Naive thymus-derived CD8-positive, alpha-beta T cell (primary cell): ENCODE data around the gene ELL2. TPM values are rescaled to one million over a fixed set of nuclear protein-coding genes. Genes with fewer than 3 reads are reported as not detected.

Experiments used
- ATAC-seq, 2 donors: fragments of 150-1000 bp; cut with Tn5 transposase in 1 of 2; sonication (Bioruptor Pico), chemical (Tn5 transposase) in 1 of 2; 1 replicate in 1 of 2; 2 replicates in 1 of 2; pipeline ENCODE4 v1.10.0; 2021; ENCODE audit warnings: mild to moderate bottlenecking in 2 of 2, moderate library complexity in 2 of 2
- POLR2A ChIA-PET: fragments of 350-600 bp; sonication (Branson Sonifier 250); formaldehyde crosslinking; loops from one replicate; lab custom pipeline; 2021; ENCODE audit warnings: antibody characterized with exemption; lab: Charles Lee
- DNase-seq, 10 donors: peaks; one replicate each; pipeline versions ENCODE4 v3.0.0 to v3.0.0-alpha.2; 2020 to 2022
- H3K27ac Mint-ChIP-seq, 10 donors: one replicate each; pipeline ENCODE4 v1.8.0; 2020 to 2022; ENCODE audit warnings: mild to moderate bottlenecking in 10 of 10, mixed read lengths in 10 of 10, moderate library complexity in 4 of 10, inconsistent platforms in 1 of 10
- H3K27me3 Mint-ChIP-seq, 5 donors: one replicate each; pipeline ENCODE4 v1.8.0; 2021 to 2022; ENCODE audit warnings: mixed read lengths in 5 of 5
- H3K36me3 Mint-ChIP-seq, 3 donors: one replicate each; pipeline ENCODE4 v1.8.0; 2020 to 2022; ENCODE audit warnings: mixed read lengths in 3 of 3, mild to moderate bottlenecking in 2 of 3, inconsistent platforms in 1 of 3
- H3K4me1 Mint-ChIP-seq, 4 donors: one replicate each; pipeline ENCODE4 v1.8.0; 2021 to 2022; ENCODE audit warnings: mixed read lengths in 4 of 4
- H3K4me3 Mint-ChIP-seq, 10 donors: one replicate each; pipeline ENCODE4 v1.8.0; 2020 to 2022; ENCODE audit warnings: mild to moderate bottlenecking in 10 of 10, mixed read lengths in 10 of 10, moderate library complexity in 6 of 10, inconsistent platforms in 1 of 10
- H3K9me3 Mint-ChIP-seq, 9 donors: one replicate each; pipeline ENCODE4 v1.8.0; 2020 to 2022; ENCODE audit warnings: mixed read lengths in 9 of 9, mild to moderate bottlenecking in 3 of 9, inconsistent platforms in 1 of 9, moderate library complexity in 1 of 9
- polyA plus RNA-seq, 3 donors: library from polyadenylated mRNA; unstranded; fragments of 300-500 nt; fragmentation: Illumina TruSeq; gene quantifications; one replicate each; pipeline ENCODE4 v1.2.3, GENCODE V29; 2021
- total RNA-seq, 8 experiments: library from RNA in 2 of 8; stranded (reverse) in 2 of 8; gene quantifications; one replicate each; pipeline ENCODE4 v1.2.3 and lab custom pipeline; 2021 to 2026

The ELL2 gene
- total and polyA plus RNA-seq, 5 experiments from 2014 or later, result 1.8 to 13.8 (median 3.1) TPM

DNA sequence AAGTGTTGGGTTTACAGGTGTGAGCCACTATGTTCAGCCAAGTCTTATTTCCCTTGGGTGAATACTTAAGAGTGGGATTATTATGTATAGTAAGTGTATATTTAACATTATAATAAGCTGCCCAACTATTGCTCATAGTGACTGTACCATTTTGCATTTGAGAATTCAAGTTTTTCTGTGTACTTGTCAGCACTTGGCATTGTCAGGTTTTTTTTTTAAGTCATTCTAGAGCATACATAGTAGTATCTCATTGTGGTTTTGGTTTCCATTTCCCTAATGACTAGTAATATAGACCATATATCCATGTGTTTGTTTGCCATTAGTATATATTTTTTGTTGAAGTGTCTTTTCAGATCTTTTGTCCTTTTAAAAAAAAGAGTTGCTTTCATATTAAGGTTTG, 10.5 kb upstream of the ELL2 start:
- peaks cover 0 to 6% (median 0%) of the 10 kb centered on the region in 4 donors for H3K4me1 Mint-ChIP-seq
- H3K36me3 Mint-ChIP-seq, result peaks cover 0 to 4% (median 3%) of the 10 kb centered on the region in 3 donors
- DNase-seq, result no peak
- ATAC-seq, result no peak
- H3K27me3 Mint-ChIP-seq, result peaks cover under 1 to 3% (median 2%) of the 10 kb centered on the region in 5 donors
- peaks cover 0 to 6% (median 0%) of the 10 kb centered on the region in 9 donors for H3K9me3 Mint-ChIP-seq
- no peak overlapping the region for H3K27ac Mint-ChIP-seq
- H3K4me3 Mint-ChIP-seq, result no peak overlapping the region
- POLR2A ChIA-PET, result no interaction called here

DNA sequence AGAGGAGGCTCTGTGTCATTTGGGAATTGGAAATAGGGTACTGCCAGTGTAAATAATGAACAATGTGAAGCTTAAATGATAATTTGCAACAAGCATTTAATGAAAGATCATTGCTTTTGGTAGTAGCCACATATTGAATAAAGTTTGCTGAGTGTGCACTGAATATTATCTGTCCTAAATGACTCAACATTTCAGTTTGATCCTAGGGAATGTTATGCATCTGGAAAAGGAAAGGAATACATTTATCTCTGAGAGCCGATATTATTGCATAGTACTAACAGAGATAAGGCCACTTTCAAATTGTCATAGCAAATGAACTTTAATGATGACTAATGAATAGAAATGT, 8.7 kb upstream of the ELL2 start:
- DNase-seq (no peak), ATAC-seq (no peak)
- Mint-ChIP-seq H3K27me3 (peaks cover 0 to 6% (median 1%) of the 10 kb centered on the region in 5 donors), H3K4me1 (peaks cover 0 to 6% (median 0%) of the 10 kb centered on the region in 4 donors), H3K4me3 (no peak overlapping the region), H3K27ac (no peak overlapping the region), H3K36me3 (peaks cover 0 to 4% (median 3%) of the 10 kb centered on the region in 3 donors), H3K9me3 (peaks cover 0 to 6% (median 0%) of the 10 kb centered on the region in 9 donors)
- POLR2A ChIA-PET, result no interaction called here

DNA sequence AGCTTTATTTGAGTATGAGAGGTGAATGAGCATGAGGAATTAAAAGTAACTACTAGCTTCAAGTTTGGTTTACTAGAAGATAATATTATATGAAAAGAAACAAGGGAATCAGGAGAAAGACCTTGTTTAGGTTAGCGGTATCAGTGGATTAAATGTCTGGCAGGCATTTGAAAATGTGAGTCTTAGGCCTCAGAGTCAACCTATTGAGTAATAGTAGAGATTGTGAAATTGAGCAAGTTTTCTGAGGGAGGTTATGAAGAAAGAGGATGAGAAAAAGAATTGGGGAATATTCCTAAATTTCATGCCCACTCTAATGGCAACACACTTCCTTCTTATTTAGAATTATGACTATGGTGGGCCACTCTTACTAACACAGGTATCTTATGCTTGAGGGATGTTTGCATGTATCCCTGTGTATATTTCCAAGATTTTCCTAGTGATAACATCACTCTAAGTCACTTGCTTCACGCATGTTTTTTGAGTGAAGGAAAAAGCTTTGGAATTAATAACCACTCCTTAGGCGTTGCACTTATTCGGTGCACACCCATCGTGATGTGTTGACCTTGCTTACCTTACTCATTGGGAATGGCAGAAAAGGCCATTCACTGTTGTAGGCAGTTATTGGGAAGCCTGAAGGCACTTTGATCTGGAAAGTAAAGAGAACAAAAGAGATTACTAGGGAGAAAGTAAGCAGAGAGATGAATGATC, 8.2 kb upstream of the ELL2 start:
- H3K4me1 Mint-ChIP-seq, result peaks cover 0 to 6% (median 0%) of the 10 kb centered on the region in 4 donors
- H3K4me3 Mint-ChIP-seq, result no peak overlapping the region
- H3K27me3 Mint-ChIP-seq, result peaks cover 0 to 6% (median 1%) of the 10 kb centered on the region in 5 donors
- H3K27ac Mint-ChIP-seq, result no peak overlapping the region
- POLR2A ChIA-PET, result no interaction called here
- DNase-seq (no peak), ATAC-seq (no peak)
- peaks cover 0 to 4% (median 3%) of the 10 kb centered on the region in 3 donors for H3K36me3 Mint-ChIP-seq
- H3K9me3 Mint-ChIP-seq, result peaks cover 0 to 6% (median 0%) of the 10 kb centered on the region in 9 donors

DNA sequence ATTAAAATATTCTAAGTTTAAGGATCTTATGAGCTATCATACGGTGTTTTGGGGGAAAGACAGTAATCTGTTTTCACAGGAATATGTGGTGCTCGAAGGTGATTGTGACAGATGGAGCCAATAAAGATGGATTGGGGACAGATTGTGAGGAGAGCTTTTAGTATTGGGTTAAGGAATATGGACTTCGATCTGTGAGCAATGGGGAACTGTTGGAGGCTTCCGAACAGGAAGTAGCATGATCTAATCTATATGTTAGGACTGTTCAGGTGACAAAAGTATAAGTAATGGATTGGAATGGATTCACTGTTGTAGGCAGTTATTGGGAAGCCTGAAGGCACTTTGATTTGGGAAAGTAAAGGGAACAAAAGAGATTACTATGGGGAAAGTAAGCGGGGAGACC, 7.4 kb upstream of the ELL2 start:
- peaks cover 0 to 6% (median 0%) of the 10 kb centered on the region in 9 donors for H3K9me3 Mint-ChIP-seq
- H3K36me3 Mint-ChIP-seq, result peaks cover 0 to 4% (median 3%) of the 10 kb centered on the region in 3 donors
- ATAC-seq, result no peak
- no peak overlapping the region for H3K27ac Mint-ChIP-seq
- POLR2A ChIA-PET, result no interaction called here
- peaks cover 0 to 2% (median 0%) of the 10 kb centered on the region in 4 donors for H3K4me1 Mint-ChIP-seq
- no peak overlapping the region for H3K4me3 Mint-ChIP-seq
- H3K27me3 Mint-ChIP-seq, result peaks cover 0 to 6% (median 1%) of the 10 kb centered on the region in 5 donors
- DNase-seq, result no peak

DNA sequence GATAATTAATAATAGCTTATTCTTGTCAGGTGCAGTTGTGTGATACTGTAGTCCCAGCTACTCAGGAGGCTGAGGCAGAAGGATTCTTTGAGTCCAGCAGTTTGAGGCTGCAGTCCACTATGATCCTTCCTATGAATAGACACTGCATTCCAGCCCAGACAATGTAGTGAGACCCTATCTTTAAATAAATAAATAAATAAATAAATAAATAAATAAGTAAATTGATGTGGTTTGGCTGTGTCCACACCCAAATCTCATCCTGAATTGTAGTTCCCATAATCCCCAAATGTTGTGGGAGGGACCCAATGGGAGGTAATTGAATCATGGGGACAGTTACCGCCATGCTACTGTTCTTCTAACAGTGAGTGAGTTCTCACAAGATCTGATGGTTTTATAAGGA, 5.6 kb upstream of the ELL2 start:
- Mint-ChIP-seq H3K27ac (no peak overlapping the region), H3K27me3 (peaks cover 0 to 3% (median 0%) of the 10 kb centered on the region in 5 donors), H3K9me3 (peaks cover 0 to 6% (median 0%) of the 10 kb centered on the region in 9 donors), H3K4me1 (peaks cover 4 to 5% (median 5%) of the 10 kb centered on the region in 4 donors), H3K4me3 (no peak overlapping the region), H3K36me3 (no peaks in the 10 kb centered on the region)
- ATAC-seq (no peak), DNase-seq (no peak)
- POLR2A ChIA-PET, result no interaction called here

DNA sequence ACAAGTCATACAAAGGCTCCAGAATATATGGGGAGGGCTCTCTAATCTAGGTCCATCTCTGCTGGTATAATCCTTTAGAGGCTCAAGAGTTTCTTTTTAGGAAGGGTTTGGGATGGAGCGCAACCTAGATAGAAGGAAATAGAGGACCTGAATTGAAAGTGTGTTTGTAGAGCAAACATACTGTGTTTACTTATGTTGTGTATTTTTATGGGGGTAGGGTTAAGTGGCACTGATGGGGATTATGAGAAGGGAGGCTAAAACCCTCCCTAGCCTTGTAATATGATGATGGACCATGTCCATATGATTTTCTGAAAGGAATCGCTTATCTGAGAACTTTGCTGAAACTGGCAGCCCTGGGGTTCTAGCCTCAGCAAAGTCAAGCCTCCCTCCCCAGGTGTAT, 4.4 kb upstream of the ELL2 start:
- no peak for ATAC-seq
- Mint-ChIP-seq H3K9me3 (peaks cover 0 to 6% (median 0%) of the 10 kb centered on the region in 9 donors), H3K4me1 (peaks cover 9 to 12% (median 10%) of the 10 kb centered on the region in 4 donors), H3K27ac (no peak overlapping the region), H3K27me3 (peaks cover 0 to 3% (median 0%) of the 10 kb centered on the region in 5 donors), H3K36me3 (no peaks in the 10 kb centered on the region), H3K4me3 (no peak overlapping the region)
- no peak for DNase-seq
- POLR2A ChIA-PET, result no interaction called here

DNA sequence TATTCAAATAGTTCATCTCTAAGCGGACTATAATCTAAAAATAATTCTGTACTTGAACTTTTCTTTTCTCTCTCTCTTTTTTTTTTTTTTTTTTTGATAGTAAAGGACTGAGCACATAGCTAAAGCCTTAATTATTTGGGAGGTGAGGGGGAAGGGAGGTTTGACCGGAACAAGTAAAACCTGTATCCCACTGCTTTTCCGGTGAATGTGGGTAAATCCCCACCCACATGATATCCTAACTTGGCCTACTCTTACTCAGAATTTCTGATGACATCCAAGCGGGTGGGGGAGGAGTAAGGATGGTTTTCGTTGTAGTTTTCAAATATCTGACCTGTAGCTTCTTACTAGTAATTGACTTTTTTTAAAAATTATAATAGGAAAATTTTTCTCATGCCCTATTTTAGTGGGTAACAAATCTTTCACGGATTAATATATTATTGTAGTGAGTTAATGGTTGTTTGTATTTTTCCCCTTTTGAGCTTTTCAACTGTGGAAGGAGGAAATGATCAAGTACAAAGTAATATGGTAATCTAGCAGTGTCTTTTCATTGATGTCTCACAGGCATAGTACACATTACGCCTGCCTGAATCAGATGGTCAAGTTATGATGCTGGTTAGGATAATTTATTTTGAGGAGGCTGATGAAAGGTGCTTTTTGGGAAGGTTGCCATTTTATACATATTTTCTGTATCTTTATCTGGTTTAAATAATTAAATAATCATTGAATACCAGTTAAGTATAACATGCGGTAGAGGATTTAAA, 2.2 kb upstream of the ELL2 start:
- H3K36me3 Mint-ChIP-seq, result no peaks in the 10 kb centered on the region
- H3K27ac Mint-ChIP-seq, result peak overlapping the region in 1 of 10 donors; percentile 35
- ATAC-seq, result no peak
- H3K4me1 Mint-ChIP-seq, result peaks cover 29 to 32% (median 31%) of the 10 kb centered on the region in 4 donors
- POLR2A ChIA-PET, result no interaction called here
- H3K4me3 Mint-ChIP-seq, result no peak overlapping the region
- DNase-seq, result no peak
- H3K27me3 Mint-ChIP-seq, result peaks cover 0 to 4% (median 0%) of the 10 kb centered on the region in 5 donors
- H3K9me3 Mint-ChIP-seq, result no peaks in the 10 kb centered on the region

DNA sequence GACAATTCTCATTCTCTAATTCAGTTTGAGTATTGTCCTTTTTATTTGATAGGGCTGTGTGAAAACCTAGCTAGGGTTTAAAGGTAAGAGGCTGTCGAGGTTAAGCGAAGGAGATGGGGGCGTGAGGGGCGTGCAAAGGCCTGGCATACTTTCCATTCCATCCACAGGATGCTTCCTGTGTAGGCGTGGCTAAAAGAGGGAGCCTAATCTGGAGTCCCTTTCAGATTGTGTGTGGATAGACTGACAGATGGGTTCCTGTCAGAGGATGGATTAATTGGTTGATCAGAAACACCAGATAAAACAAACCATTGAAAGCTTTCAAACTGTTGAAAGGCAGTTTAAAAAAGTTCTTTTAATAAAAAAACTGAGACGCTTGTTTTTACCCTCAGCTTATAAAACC, 1.1 kb upstream of the ELL2 start:
- Mint-ChIP-seq H3K4me3 (peak overlapping the region in 9 of 10 donors; percentile 0 to 96 (median 92)), H3K36me3 (no peaks in the 10 kb centered on the region), H3K9me3 (no peaks in the 10 kb centered on the region), H3K27me3 (peaks cover 0 to 4% (median 0%) of the 10 kb centered on the region in 5 donors), H3K4me1 (peaks cover 32 to 42% (median 35%) of the 10 kb centered on the region in 4 donors), H3K27ac (peak overlapping the region in 9 of 10 donors; percentile 91 to 100 (median 98))
- DNase-seq (no peak), ATAC-seq (no peak)
- POLR2A ChIA-PET, result interaction anchor here (0.6 to 1.2 kb wide), 2 partner anchors 11 to 276 kb away, joined by 3 to 5 read pairs; no protein-coding TSS in a partner anchor

DNA sequence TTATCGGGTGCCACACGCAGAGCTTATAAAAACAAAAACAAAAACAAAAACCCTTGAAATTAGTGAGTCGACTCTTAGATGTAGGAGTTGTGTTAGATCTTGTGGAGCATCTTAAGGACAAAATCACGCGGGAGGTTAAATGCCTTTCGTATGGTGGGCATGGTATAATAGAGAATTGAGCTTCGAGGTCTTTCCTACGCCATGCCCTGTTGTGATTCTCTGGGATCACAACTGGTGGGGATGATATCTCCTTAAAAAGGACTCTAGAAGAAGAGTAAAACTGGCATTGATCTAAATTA, 773 bp upstream of the ELL2 start:
- Mint-ChIP-seq H3K9me3 (no peaks in the 10 kb centered on the region), H3K4me3 (peak overlapping the region; percentile 88 to 97 (median 93)), H3K27ac (peak overlapping the region; percentile 85 to 100 (median 98)), H3K36me3 (no peaks in the 10 kb centered on the region), H3K4me1 (peaks cover 32 to 46% (median 35%) of the 10 kb centered on the region in 4 donors), H3K27me3 (peaks cover 0 to 4% (median 0%) of the 10 kb centered on the region in 5 donors)
- ATAC-seq (no peak), DNase-seq (no peak)
- POLR2A ChIA-PET, result interaction anchor here (0.6 to 1.2 kb wide), 3 partner anchors 12 to 276 kb away, joined by 3 to 5 read pairs (median 4); no protein-coding TSS in a partner anchor

DNA sequence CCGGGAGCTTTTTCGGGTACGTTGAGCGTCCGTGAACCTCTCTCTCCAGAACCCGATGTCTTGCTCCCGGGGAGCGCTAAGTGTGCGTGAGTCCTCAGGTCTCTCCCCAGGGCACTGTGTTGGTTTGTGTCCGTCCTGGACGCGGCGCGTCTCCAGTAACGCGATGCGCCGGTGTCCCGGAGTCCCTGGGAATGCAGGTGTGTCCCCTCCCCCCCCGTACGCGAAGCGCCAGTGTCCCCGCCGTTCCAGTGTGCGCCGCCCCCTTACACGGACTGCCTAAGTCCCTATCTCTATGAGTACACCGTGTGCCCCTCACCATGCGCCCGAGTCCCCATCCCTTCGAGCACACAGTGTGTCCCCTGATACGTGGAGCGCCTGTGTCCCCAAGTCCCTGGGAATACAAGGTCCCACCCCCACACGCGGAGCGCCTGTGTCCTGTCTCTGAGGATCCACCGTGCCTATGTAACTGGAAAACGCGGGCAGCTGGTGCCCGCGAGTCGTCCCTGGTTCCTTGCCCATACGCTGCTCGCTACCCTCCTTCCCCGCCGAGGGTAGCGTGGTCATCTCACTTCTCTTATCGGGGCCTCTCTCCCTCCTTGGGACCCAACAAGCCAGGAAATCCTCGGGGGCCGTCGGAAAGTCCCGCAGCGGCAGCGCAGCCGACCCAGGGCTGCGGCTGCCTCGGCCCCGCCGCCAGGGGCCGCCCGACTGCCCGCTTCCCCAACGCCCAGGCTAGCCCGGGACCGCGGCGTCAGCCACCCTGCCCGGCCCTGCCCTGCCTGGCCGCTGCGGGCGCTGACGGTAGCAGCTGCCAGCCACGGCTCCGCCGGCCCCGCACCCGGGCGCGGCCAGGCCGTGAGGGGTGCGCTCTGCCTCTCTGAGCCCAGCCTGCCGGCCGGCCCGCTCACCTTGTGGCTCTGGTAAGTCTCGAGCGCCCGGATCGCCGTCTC, 709 bp downstream of the ELL2 start:
- H3K27ac Mint-ChIP-seq, result peak overlapping the region; percentile 85 to 100 (median 98)
- peaks cover 32 to 50% (median 36%) of the 10 kb centered on the region in 4 donors for H3K4me1 Mint-ChIP-seq
- no peaks in the 10 kb centered on the region for H3K36me3 Mint-ChIP-seq
- peaks cover 0 to 2% (median 0%) of the 10 kb centered on the region in 5 donors for H3K27me3 Mint-ChIP-seq
- peak overlapping the region; percentile 90 to 98 (median 96) for H3K4me3 Mint-ChIP-seq
- POLR2A ChIA-PET, result interaction anchor here (1.0 kb wide), 1 partner anchor 90 kb away, joined by 4 read pairs; no protein-coding TSS in a partner anchor
- DNase-seq, result peak; percentile 38 to 76 (median 68)
- ATAC-seq, result peak; percentile 55 to 66
- no peaks in the 10 kb centered on the region for H3K9me3 Mint-ChIP-seq

DNA sequence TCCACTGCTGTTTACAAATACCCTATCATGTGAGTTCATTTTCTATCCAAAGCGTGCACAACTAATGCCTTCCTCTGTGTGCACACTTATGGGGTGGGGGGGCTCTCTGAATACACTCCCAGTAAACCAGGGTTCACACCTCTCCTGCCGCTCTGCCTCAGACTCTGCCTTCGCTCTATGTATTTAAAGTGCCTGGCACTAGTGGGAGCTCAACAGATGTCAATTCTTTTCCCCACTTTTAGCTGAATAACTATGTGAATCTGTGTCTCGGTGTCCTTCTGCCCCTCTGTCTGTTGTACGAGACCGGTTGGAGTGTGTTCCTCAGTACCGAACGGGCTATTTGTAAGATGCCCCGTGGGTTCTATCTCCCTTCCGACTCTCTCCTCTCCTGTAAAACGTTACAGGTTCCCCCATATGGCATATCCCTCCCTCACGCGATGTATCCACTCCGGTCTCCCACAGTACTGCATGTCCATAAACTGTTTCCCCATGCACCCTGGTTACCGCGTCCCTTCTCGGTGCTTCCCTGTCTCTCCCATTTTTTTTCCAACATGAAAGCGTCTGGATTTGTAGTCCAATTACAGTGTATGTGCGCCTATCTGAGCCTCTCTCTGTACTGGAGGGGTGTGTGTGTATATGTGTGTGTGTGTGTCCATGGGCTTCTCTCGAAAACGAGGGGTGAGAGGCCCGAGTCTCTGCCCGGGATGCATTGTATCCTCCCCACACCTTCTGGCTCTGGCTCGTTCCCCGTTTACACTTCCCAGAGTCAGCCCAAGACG, 1.6 kb downstream of the ELL2 start:
- no peaks in the 10 kb centered on the region for H3K9me3 Mint-ChIP-seq
- DNase-seq (peak in 4 of 10 donors; percentile 3 to 22 (median 19)), ATAC-seq (no peak)
- POLR2A ChIA-PET, result no interaction called here
- H3K4me1 Mint-ChIP-seq, result peaks cover 32 to 50% (median 36%) of the 10 kb centered on the region in 4 donors
- peaks cover 0 to 2% (median 0%) of the 10 kb centered on the region in 5 donors for H3K27me3 Mint-ChIP-seq
- H3K4me3 Mint-ChIP-seq, result peak overlapping the region; percentile 90 to 98 (median 96)
- H3K36me3 Mint-ChIP-seq, result no peaks in the 10 kb centered on the region
- H3K27ac Mint-ChIP-seq, result peak overlapping the region; percentile 6 to 100 (median 94)
